Activated CD4-positive, alpha-beta memory T cell treated with anti-CD3 and anti-CD28 coated beads, Interleukin-2, amount 10 ng/mL, durations not matched to agents 7 days and 5 days (primary cell): ENCODE results near the gene DLX1. TPM values are rescaled to one million over a fixed set of nuclear protein-coding genes. Genes with fewer than 3 reads are reported as not detected.

Source experiments
- CTCF ChIA-PET: fragments of 350-600 bp; sonication (Branson Sonifier 250); formaldehyde crosslinking; loops from one replicate; lab custom pipeline; 2021; ENCODE audit warnings: antibody characterized with exemption, inconsistent platforms; lab: Charles Lee
- POLR2A ChIA-PET: fragments of 350-600 bp; sonication (Branson Sonifier 250); formaldehyde crosslinking; loops from one replicate; lab custom pipeline; 2021; ENCODE audit warnings: antibody characterized with exemption; lab: Charles Lee
- DNase-seq: peaks from one replicate; pipeline ENCODE4 v3.0.0-alpha.2; 2020
- H3K27ac Mint-ChIP-seq: one replicate; pipeline ENCODE4 v1.8.0; 2021; ENCODE audit warnings: mild to moderate bottlenecking, mixed read lengths
- H3K27me3 Mint-ChIP-seq: one replicate; pipeline ENCODE4 v1.8.0; 2021; ENCODE audit warnings: mixed read lengths
- H3K36me3 Mint-ChIP-seq: one replicate; pipeline ENCODE4 v1.8.0; 2021; ENCODE audit warnings: low read depth, mixed read lengths
- H3K4me1 Mint-ChIP-seq: one replicate; pipeline ENCODE4 v1.8.0; 2021; ENCODE audit warnings: mixed read lengths
- H3K4me3 Mint-ChIP-seq: one replicate; pipeline ENCODE4 v1.8.0; 2021; ENCODE audit warnings: mild to moderate bottlenecking, mixed read lengths
- H3K9me3 Mint-ChIP-seq: one replicate; pipeline ENCODE4 v1.8.0; 2021; ENCODE audit warnings: mixed read lengths
- total RNA-seq, 2 experiments: library from RNA; stranded (reverse); gene quantifications; one replicate each; pipeline ENCODE4 v1.2.3, GENCODE V29; 2021

Gene DLX1
- total RNA-seq, 2 experiments from 2014 or later: 0.18 TPM; not detected in 1

DNA sequence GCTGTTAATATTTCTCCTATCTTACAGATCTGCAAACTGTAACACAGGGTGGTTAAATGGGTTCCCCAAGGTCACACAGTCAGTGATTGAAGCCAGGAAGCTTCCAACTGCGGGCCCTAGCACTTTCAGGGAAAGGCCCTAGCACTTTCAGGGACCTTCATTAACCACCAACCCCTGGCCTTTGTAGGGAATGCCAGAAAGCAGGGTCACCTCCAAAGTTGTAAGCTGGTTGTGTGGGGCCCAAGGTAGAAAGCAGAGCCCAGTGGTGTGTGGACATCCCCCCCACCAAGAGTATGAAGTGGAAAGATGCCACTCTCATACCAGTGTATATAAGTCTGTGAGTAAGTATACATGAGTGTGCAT, 13.0 kb downstream of the DLX1 start:
- Mint-ChIP-seq H3K9me3 (no peaks in the 10 kb centered on the region), H3K27ac (peak overlapping the region; percentile 45), H3K4me1 (peaks cover 62% of the 10 kb centered on the region), H3K4me3 (peak overlapping the region; percentile 48), H3K27me3 (peaks cover 79% of the 10 kb centered on the region), H3K36me3 (peaks cover 13% of the 10 kb centered on the region)
- POLR2A ChIA-PET: interaction anchor here (1.2 kb wide), 1 partner anchor 15 kb away, joined by 4 read pairs; no protein-coding TSS in a partner anchor
- CTCF ChIA-PET: interaction anchor here (1.8 to 5.3 kb wide), 2 partner anchors 8 to 12 kb away, joined by 5 to 39 read pairs; partner anchors contain the start of gene DLX1
- DNase-seq: no peak

DNA sequence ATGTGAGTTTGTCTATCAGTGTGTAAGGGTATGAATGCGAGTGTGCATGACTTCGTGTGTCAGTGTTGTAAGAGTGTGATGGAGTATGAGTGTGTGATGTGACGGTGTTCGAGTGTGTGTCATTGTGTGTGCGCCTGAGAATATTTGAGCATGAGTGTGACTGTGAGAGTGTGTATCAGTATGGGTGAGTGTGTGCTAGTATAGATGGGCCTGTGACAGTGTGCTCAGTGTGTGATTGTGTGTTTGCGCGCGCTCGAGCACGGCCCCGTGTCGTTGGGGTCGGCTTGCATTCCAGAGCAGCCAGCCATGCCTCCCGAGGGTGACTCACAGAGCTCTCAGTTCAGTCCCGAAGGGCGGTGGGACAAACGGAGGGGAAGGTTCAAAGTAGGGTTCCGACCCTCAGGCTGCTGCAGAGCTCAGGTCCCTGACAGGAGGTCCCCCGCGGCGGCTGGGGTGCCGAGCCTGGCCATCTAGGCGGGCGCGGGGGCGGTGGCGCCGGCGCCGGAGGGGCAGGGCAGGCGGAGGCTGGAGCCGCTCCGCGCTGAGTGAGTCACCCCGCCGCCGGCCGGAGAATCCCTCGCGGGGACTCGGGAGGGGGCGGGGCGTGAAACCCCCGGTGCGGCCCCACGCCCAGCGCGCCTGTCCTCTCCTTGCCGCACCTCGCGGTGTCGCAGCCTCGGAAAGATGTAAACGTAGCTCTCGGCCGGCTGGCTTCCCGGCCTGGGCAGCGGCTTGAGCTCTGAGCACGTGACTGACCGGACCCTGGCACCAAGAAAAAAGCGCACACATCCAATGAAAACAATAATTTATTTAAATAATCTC, 13.6 kb downstream of the DLX1 start:
- Mint-ChIP-seq H3K27ac (peak overlapping the region; percentile 45), H3K4me1 (peaks cover 63% of the 10 kb centered on the region), H3K36me3 (peaks cover 13% of the 10 kb centered on the region), H3K9me3 (no peaks in the 10 kb centered on the region), H3K27me3 (peaks cover 78% of the 10 kb centered on the region), H3K4me3 (peak overlapping the region; percentile 48)
- ChIA-PET CTCF (interaction anchor here (5.3 kb wide), 1 partner anchor 12 kb away, joined by 39 read pairs; the partner anchor contains the start of gene DLX1), POLR2A (interaction anchor here (1.2 kb wide), 1 partner anchor 15 kb away, joined by 4 read pairs; no protein-coding TSS in a partner anchor)
- DNase-seq: no peak

DNA sequence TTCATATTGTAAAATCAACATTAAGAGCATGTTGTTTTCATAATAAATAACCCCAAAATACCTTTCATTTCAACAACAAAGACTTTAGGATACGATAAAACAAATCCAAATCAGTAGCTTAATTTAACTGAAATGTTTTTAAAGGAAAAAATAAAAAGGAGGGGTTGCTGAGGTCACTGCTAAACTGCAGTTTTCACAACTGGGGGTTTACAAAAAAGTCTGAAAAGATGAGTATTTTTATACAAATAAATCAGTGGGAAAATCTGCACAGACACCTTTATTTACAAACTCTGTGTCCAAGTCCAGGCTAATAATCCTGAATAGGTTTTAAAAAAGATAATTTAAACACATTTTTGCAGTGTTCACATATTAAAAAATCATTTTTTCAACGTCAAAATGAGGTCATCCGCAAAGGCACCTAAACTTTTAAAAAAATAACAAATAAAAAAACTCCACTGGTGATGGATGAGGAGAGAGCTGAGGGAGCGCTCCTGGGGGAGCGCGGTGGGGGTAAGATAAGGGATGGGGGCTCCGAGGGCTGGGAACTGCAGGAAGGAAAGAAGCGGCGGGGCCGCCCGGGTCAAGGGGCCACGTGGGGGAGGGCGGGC, 14.3 kb downstream of the DLX1 start:
- ChIA-PET CTCF (interaction anchor here (5.3 kb wide), 1 partner anchor 13 kb away, joined by 39 read pairs; the partner anchor contains the start of gene DLX1), POLR2A (interaction anchor here (1.2 kb wide), 1 partner anchor 16 kb away, joined by 4 read pairs; no protein-coding TSS in a partner anchor)
- no peaks in the 10 kb centered on the region for H3K9me3 Mint-ChIP-seq
- no peak overlapping the region for H3K4me3 Mint-ChIP-seq
- H3K27ac Mint-ChIP-seq: no peak overlapping the region
- H3K27me3 Mint-ChIP-seq: peaks cover 78% of the 10 kb centered on the region
- peaks cover 13% of the 10 kb centered on the region for H3K36me3 Mint-ChIP-seq
- H3K4me1 Mint-ChIP-seq: peaks cover 64% of the 10 kb centered on the region
- no peak for DNase-seq

DNA sequence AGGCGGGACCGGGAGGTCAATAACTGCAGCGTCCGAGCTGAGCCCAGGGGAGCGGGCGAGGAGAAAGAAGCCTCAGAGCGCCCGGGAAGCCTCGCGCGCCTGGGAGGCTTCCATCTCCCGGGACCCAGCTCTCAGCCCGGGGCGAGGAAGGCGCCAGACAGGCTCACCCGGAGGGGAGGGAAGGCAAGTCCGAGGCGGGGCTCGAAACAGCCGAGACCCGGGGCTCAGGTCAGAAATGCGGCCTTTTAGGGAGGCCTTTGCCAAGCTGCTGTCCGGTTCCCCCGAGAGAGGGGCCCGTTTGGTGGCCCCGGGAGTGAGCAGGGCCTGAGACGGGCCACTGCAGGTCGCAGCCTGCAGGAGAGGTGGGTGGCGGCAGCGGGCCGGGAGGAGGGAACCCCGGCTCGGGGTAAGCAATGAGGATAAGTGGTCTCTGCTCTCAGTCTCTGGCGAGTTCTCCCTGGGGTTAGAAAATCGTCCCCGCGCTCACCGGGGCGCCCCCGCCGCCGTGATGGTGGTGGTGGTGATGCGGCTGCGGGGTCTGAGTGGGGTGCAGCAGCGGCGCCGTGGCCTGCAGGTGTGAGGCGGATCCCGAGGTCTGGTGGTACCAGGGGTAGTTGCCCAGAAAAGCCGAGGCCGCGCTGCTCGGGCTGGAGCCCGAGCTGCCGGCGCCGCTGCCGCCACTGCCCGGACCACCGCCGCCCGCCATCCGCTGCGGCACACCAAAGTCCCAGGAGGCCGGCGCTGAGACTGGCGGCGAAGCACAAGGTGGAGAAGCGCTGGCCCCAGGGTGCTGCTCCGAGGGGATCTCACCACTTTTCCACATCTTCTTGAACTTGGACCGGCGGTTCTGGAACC, 15.0 kb downstream of the DLX1 start:
- CTCF ChIA-PET: interaction anchor here (5.3 kb wide), 1 partner anchor 14 kb away, joined by 39 read pairs; the partner anchor contains the start of gene DLX1
- no peak for DNase-seq
- Mint-ChIP-seq H3K4me3 (no peak overlapping the region), H3K9me3 (no peaks in the 10 kb centered on the region), H3K36me3 (peaks cover 12% of the 10 kb centered on the region), H3K27ac (peak overlapping the region; percentile 18), H3K27me3 (peaks cover 79% of the 10 kb centered on the region), H3K4me1 (peaks cover 62% of the 10 kb centered on the region)
- POLR2A ChIA-PET: interaction anchor here (0.6 kb wide), 1 partner anchor 15 kb away, joined by 3 read pairs; the partner anchor contains the start of gene DLX1

DNA sequence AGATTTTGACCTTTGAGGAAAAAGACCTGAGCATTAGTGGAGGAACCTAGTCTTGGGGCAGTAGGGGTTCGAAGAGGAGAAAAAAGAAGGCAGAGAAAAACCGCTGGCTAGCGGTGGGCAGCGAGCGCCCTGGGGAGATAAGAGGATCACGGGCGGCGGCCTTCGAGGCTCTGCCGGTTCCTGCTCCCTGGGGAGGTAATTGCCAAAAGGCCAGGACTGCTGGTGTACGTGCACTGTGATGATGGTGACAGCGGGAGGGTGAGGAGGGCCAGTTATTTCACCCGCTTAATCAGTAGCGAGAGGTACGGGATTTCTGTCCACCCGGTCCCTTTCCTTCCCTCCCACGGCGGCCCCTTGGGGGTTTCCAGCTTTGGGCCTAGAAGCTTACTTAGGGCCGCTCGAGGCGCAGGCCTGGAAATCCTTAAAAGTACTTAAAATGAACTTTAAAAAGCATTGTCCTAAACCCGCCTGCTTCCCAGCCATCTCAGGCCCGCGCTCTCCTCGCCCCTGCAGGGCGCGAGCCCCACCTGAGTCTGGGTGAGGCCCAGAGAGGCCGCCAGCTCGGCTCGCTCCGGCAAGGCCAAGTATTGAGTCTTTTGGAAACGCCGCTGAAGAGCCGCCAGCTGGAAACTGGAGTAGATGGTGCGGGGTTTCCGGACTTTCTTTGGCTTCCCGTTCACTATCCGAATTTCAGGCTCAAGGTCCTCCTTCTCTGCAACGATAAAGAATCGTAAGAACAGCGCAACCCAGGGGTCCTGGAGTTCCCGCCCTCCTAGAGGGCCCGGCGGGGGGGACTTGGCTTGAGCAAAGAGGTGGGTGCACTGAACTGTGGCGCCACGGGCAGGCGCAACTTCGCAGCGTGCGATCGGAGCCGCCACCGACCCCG, 15.9 kb downstream of the DLX1 start:
- H3K27me3 Mint-ChIP-seq: peaks cover 79% of the 10 kb centered on the region
- CTCF ChIA-PET: interaction anchor here (1.0 to 5.3 kb wide), 3 partner anchors 15 to 412 kb away, joined by 3 to 39 read pairs (median 3); partner anchors contain the start of gene DLX1
- H3K27ac Mint-ChIP-seq: peak overlapping the region; percentile 18
- no peak for DNase-seq
- peak overlapping the region; percentile 73 for H3K4me3 Mint-ChIP-seq
- no peaks in the 10 kb centered on the region for H3K9me3 Mint-ChIP-seq
- H3K4me1 Mint-ChIP-seq: peaks cover 62% of the 10 kb centered on the region
- H3K36me3 Mint-ChIP-seq: peaks cover 11% of the 10 kb centered on the region
- POLR2A ChIA-PET: interaction anchor here (0.9 to 3.8 kb wide), 5 partner anchors 9 to 101 kb away, joined by 3 to 17 read pairs (median 5); partner anchors contain the start of gene METAP1D

DNA sequence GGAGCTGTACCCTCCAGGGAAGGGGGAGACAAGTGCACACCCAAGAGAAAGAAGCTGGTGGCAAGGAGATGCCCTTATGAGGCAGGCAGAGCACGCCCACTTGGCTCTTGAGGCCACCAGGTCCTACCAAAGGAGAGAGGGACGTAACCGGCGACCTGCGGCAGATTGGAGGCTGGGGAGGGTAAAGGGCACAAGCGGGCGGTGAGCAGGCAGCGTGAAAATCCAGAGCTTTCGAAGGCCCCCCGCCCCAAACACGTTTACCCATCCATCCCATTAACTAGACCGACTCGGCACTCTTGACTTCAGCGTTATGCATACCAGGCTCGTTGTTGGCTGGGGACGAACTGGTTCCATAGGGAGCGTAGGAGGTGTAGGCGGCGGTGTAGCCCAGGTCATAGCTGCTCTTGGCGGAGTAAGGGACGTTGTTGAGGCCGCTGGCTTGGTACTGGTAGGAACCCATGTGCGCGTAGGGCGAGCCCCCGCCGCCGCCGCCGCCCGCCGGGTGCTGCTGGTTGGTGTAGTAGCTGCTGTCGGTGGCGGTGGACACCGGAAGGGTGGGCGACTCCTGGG, 16.6 kb downstream of the DLX1 start:
- ChIA-PET CTCF (interaction anchor here (0.8 to 5.3 kb wide), 7 partner anchors 10 to 413 kb away, joined by 3 to 39 read pairs (median 4); partner anchors contain the start of gene DLX1), POLR2A (interaction anchor here (0.9 to 3.8 kb wide), 5 partner anchors 10 to 102 kb away, joined by 3 to 17 read pairs (median 5); partner anchors contain the start of gene METAP1D)
- peak; percentile 45 for DNase-seq
- no peaks in the 10 kb centered on the region for H3K9me3 Mint-ChIP-seq
- H3K27me3 Mint-ChIP-seq: peaks cover 80% of the 10 kb centered on the region
- H3K4me1 Mint-ChIP-seq: peaks cover 63% of the 10 kb centered on the region
- peak overlapping the region; percentile 73 for H3K4me3 Mint-ChIP-seq
- H3K36me3 Mint-ChIP-seq: peaks cover 11% of the 10 kb centered on the region
- H3K27ac Mint-ChIP-seq: no peak overlapping the region

DNA sequence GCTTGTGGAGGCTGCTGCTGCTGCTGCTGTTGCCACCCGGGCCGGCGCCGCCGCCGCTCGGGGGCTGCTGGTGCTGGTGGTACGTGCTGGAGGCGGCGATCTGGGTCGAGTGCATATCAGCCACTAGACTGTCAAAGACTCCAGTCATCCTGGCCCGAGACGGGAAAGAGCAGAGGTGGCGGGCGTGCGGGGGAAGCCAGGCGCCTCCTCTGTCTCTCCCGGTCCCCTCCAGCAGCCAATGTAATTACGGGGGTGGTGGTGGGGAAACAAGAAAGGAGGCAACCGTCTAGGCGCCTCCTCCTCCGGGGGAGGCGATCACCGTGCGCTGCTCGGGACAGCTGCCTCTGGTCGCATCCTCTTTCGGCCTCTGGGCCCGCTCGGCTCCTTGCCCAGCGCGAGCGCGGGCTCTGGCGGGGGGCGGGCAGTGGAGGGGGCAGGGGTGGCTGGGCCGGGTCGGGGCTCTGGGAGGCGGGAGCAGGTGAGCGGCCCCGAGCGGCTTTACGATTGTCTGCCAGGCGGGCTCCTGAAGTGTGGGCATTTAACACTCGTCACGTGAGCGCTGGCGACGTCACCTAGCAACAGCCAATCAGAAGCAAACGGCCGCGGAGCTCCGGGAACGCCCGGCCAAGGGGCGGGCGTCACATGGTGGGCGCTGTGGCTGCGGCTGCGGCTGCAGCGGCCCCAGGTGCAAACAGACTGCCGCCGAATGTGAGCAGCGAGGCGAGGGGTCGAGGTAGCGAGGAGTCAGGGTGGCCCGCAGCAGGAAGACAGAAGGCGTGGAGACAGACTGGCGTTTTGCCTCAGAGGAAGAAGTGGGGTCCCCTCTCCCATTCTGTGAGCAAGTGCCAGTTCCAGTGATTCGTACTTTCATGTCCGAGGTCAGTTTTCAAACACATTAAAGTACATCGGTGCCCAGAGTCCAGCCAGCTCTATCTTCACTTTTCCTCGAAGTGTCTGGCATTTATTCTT, 17.4 kb downstream of the DLX1 start, which contains the start of gene DLX2:
DLX2 (minus strand) TSS at position 510 of the 969 bp plus-strand sequence; CDS start at position 148, 362 bp downstream.
- Mint-ChIP-seq H3K9me3 (no peaks in the 10 kb centered on the region), H3K4me1 (peaks cover 58% of the 10 kb centered on the region), H3K27me3 (peaks cover 80% of the 10 kb centered on the region), H3K4me3 (peak within 1 kb of the TSS; percentile 73), H3K36me3 (peaks cover 11% of the 10 kb centered on the region), H3K27ac (no peak within 1 kb of the TSS)
- POLR2A ChIA-PET: interaction anchor here (0.9 to 3.8 kb wide), 7 partner anchors 11 to 179 kb away, joined by 3 to 17 read pairs (median 3); partner anchors contain the start of gene METAP1D
- CTCF ChIA-PET: interaction anchor here (0.6 to 5.5 kb wide), 16 partner anchors 10 to 529 kb away, joined by 3 to 64 read pairs (median 4); partner anchors contain the start of gene DLX1
- DNase-seq: peak; percentile 78

DNA sequence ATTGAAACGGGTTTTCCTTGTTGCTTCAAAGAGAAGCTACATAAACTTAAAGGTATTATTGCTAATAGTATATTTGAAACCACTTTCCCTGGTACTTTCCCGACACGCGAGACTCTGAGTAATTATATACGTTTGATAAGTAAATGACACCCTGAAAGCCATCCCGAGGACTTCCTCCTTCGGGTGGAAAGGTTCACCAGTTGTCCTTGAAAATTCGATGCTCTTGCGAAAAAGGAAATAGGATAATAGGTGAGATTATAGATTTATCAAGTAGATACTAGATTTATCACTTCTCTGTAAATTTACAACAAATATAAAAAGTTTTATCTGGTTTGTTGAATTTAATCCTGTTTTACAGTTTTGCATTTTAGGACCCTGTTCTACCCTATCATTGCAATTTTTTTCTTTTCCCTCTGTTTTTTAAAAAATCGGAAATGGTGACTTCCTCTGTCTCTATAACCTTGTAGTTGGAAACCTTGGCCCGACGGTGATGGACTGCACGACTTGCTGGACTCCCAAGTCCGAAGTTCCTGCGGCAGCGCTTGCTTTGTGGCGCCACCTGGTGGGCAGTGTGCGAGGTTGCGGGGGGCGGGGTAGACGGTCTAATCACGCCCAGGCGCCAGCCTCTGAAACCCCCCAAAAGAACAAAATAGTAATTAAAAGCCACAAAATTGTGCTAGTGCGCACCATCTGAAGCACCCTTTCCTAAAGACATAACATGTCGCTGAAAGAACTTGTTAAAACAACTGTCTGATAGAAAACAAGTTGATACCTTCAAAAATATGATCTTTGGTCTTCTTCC, 18.4 kb downstream of the DLX1 start:
- Mint-ChIP-seq H3K36me3 (peaks cover 7% of the 10 kb centered on the region), H3K4me3 (peak overlapping the region; percentile 73), H3K27ac (peak overlapping the region; percentile 32), H3K9me3 (no peaks in the 10 kb centered on the region), H3K27me3 (peaks cover 81% of the 10 kb centered on the region), H3K4me1 (peaks cover 59% of the 10 kb centered on the region)
- CTCF ChIA-PET: interaction anchor here (0.7 to 5.5 kb wide), 27 partner anchors 8 to 530 kb away, joined by 3 to 64 read pairs (median 5); partner anchors contain the start of genes DLX1, HAT1 and SLC25A12
- DNase-seq: peak; percentile 76
- POLR2A ChIA-PET: interaction anchor here (0.9 to 3.8 kb wide), 5 partner anchors 12 to 358 kb away, joined by 3 to 17 read pairs (median 3); no protein-coding TSS in a partner anchor

DNA sequence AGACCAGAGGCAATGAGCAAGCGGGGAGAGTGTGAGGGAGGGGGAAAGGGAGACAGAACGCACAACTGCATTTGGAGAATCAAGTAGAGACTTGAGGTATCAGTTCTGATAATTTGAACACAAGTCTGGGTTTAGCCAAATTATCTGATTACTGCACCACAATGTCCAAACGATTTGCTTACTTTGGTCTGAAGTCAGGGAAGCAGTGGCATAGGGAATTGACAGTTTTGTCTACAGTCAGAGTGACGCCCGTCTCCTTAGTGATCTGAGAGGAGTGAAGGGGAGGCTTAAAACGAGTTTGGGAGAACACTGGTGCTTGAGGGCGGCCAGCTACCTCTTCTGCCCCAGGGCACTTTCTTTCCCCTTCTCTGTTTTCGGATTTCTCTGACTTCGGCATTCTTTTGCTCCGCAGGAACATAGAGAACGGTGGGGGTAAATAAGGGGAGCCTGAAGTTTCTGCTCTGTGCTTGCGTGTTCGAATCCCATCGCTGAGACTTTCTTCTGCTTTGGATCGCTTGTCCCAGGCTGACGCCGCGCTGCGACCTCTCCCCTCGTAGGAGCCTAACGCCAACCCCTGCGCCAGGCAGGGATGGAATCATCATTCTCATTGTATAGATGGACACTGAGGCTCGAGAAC, 20.3 kb downstream of the DLX1 start:
- no peak overlapping the region for H3K27ac Mint-ChIP-seq
- H3K36me3 Mint-ChIP-seq: peaks cover 6% of the 10 kb centered on the region
- H3K9me3 Mint-ChIP-seq: no peaks in the 10 kb centered on the region
- DNase-seq: no peak
- H3K27me3 Mint-ChIP-seq: peaks cover 83% of the 10 kb centered on the region
- H3K4me3 Mint-ChIP-seq: peak overlapping the region; percentile 64
- H3K4me1 Mint-ChIP-seq: peaks cover 57% of the 10 kb centered on the region
- ChIA-PET POLR2A (interaction anchor here (1.5 to 1.7 kb wide), 2 partner anchors 356 to 400 kb away, joined by 4 read pairs; no protein-coding TSS in a partner anchor), CTCF (interaction anchor here (0.7 to 5.5 kb wide), 23 partner anchors 8 to 506 kb away, joined by 3 to 64 read pairs (median 5); partner anchors contain the start of genes DLX1 and SLC25A12)
